Keratinocyte (primary cell): ENCODE measurements around the gene PARN. TPM values are rescaled to one million over a fixed set of nuclear protein-coding genes. Genes with fewer than 3 reads are reported as not detected.
A peak's percentile ranks its signal among the peaks of the same experiment; 100 is the strongest.
"Not testable (repeated sequence)": the region's sequence is repeated elsewhere in the genome, so short reads cannot be mapped to it uniquely, and the experiment has no call there.

Source experiments
- DNase-seq: peaks from one replicate; pipeline ENCODE4 v3.0.0-alpha.2; 2011; ENCODE audit warnings: low read depth, missing footprints, low spot score
- FAIRE-seq: peaks from 2 replicates; lab custom pipeline; 2011; peaks lifted over from hg19 to GRCh38; lab: Jason Lieb, UNC
- H2AFZ ChIP-seq: 2 replicates; pipeline ENCODE4 v1.6.0; 2012; ENCODE audit warnings: low read length, control low read depth, inconsistent platforms; ENCODE audit not compliant: control insufficient read depth
- H3K27ac ChIP-seq: 2 replicates; pipeline ENCODE4 v1.5.1; 2011; ENCODE audit warnings: low read length; ENCODE audit not compliant: control insufficient read depth, insufficient read depth
- H3K27me3 ChIP-seq: 3 replicates; pipeline ENCODE4 v1.6.0; 2011; ENCODE audit warnings: low read length; ENCODE audit not compliant: control insufficient read depth, insufficient read depth; ENCODE audit errors: extremely low read depth
- H3K36me3 ChIP-seq, 2 experiments: 2 replicates in 1 of 2; 3 replicates in 1 of 2; pipeline ENCODE4 v1.5.1; 2011; ENCODE audit warnings: low read length in 2 of 2, mild to moderate bottlenecking in 1 of 2; ENCODE audit not compliant: control insufficient read depth in 2 of 2, insufficient read depth in 2 of 2; ENCODE audit errors: extremely low read depth in 1 of 2
- H3K4me1 ChIP-seq: 3 replicates; pipeline ENCODE4 v1.5.1; 2011; ENCODE audit warnings: low read length; ENCODE audit not compliant: control insufficient read depth, insufficient read depth; ENCODE audit errors: extremely low read depth
- H3K4me2 ChIP-seq: 3 replicates; pipeline ENCODE4 v1.6.0; 2011; ENCODE audit warnings: low read depth, low read length; ENCODE audit not compliant: control insufficient read depth, insufficient read depth; ENCODE audit errors: extremely low read depth
- H3K4me3 ChIP-seq, 3 experiments: fragments of 200-600 bp in 1 of 3; sonication (generic) in 1 of 3; 2 replicates in 2 of 3; 3 replicates in 1 of 3; pipeline ENCODE4 v1.5.1; 2011 to 2016; ENCODE audit warnings: low read length in 3 of 3, mild to moderate bottlenecking in 3 of 3, control low read depth in 2 of 3, inconsistent platforms in 1 of 3, low read depth in 1 of 3, mixed read lengths in 1 of 3, mixed run types in 1 of 3, moderate library complexity in 1 of 3; ENCODE audit not compliant: control insufficient read depth in 2 of 3, insufficient read depth in 2 of 3; ENCODE audit errors: extremely low read depth in 1 of 3
- H3K79me2 ChIP-seq: 2 replicates; pipeline ENCODE4 v1.6.0; 2012; ENCODE audit warnings: low read length; ENCODE audit not compliant: control insufficient read depth, insufficient read depth
- H3K9ac ChIP-seq: 3 replicates; pipeline ENCODE4 v1.6.0; 2011; ENCODE audit warnings: low read length; ENCODE audit not compliant: control insufficient read depth, insufficient read depth; ENCODE audit errors: extremely low read depth
- H3K9me1 ChIP-seq: 3 replicates; pipeline ENCODE4 v1.6.0; 2011; ENCODE audit warnings: low read length; ENCODE audit not compliant: control insufficient read depth, insufficient read depth; ENCODE audit errors: extremely low read depth
- H3K9me3 ChIP-seq: 2 replicates; pipeline ENCODE4 v1.5.1; 2012; ENCODE audit warnings: low read depth, low read length; ENCODE audit not compliant: control insufficient read depth
- H4K20me1 ChIP-seq: 3 replicates; pipeline ENCODE4 v1.6.0; 2011; ENCODE audit warnings: low read length; ENCODE audit not compliant: control insufficient read depth, insufficient read depth; ENCODE audit errors: extremely low read depth
- EZH2 ChIP-seq: IDR thresholded peaks from one replicate; pipeline ENCODE4 v1.6.1; 2012; ENCODE audit warnings: inconsistent platforms, mild to moderate bottlenecking, low read length, moderate library complexity
- dilution Hi-C: fragments of 300-500 bp; cut with MboI; formaldehyde crosslinking; loops from one replicate; pipeline ENCODE4 v1.7.0; 2020; ENCODE audit warnings: low sequenced_read_pairs; ENCODE audit not compliant: extremely low pct_ligation_motif_present
- polyA plus RNA-seq, 5 experiments: library from polyadenylated mRNA; depleted of rRNA in 3 of 5; stranded (reverse) in 3 of 5; stranded (forward) in 1 of 5; unstranded in 1 of 5; fragments of >200 nt; gene quantifications; 1 replicate in 1 of 5; 2 replicates in 3 of 5; 3 replicates in 1 of 5; pipeline versions ENCODE4 v1.2.1 to v1.2.3, GENCODE V29; 2011 to 2012; ENCODE audit warnings: missing spikeins in 2 of 5, low read depth in 1 of 5, low replicate concordance in 1 of 5
- TF ChIP-seq, protein P1 (sequence below), 3 experiments: IDR thresholded peaks in 1 of 3; conservative IDR thresholded peaks in 1 of 3; optimal IDR thresholded peaks in 1 of 3; 2 replicates in 2 of 3; 3 replicates in 1 of 3; pipeline versions ENCODE3 to v1.5.1; 2011; ENCODE audit warnings: low read length in 3 of 3, mild to moderate bottlenecking in 3 of 3, moderate library complexity in 2 of 3, control low read depth in 1 of 3, inconsistent platforms in 1 of 3; ENCODE audit not compliant: insufficient read depth in 2 of 3; ENCODE audit errors: extremely low read depth in 1 of 3

Gene PARN
- polyA plus RNA-seq, 1 donor (not counting 4 experiments of a cell fraction or from before 2014, with no cell fraction given) = 40.8 TPM

DNA sequence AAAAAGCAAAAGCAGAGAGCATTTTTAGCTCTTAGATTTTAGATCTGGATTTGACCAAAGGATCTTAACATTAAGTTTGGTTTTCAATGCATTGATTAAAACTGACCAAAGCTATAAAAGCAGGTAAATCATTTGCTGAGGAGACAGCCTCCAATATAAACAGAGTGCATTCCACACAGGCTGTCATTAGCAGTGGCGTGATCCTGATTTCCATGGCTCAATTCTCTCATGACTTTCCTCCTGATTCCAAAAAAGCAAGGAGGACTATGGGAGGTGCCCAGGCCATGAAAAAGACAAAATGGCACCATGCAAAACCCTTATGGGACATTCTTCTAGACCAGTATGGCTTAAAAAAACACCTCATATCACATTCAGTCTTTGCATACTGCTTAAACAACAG is 53.5 kb downstream of the PARN start:
- H3K27me3 ChIP-seq = no peaks in the 10 kb centered on the region
- no peak overlapping the region for H3K27ac ChIP-seq
- no peak overlapping the region for H3K9ac ChIP-seq
- no peak overlapping the region for H2AFZ ChIP-seq
- no peaks in the 10 kb centered on the region for H3K4me1 ChIP-seq
- H3K79me2 ChIP-seq = no peaks in the 10 kb centered on the region
- H3K9me1 ChIP-seq = no peaks in the 10 kb centered on the region
- no peak overlapping the region for H3K4me3 ChIP-seq
- no peak for DNase-seq
- no peak for TF ChIP-seq EZH2
- TF ChIP-seq, protein P1, sequence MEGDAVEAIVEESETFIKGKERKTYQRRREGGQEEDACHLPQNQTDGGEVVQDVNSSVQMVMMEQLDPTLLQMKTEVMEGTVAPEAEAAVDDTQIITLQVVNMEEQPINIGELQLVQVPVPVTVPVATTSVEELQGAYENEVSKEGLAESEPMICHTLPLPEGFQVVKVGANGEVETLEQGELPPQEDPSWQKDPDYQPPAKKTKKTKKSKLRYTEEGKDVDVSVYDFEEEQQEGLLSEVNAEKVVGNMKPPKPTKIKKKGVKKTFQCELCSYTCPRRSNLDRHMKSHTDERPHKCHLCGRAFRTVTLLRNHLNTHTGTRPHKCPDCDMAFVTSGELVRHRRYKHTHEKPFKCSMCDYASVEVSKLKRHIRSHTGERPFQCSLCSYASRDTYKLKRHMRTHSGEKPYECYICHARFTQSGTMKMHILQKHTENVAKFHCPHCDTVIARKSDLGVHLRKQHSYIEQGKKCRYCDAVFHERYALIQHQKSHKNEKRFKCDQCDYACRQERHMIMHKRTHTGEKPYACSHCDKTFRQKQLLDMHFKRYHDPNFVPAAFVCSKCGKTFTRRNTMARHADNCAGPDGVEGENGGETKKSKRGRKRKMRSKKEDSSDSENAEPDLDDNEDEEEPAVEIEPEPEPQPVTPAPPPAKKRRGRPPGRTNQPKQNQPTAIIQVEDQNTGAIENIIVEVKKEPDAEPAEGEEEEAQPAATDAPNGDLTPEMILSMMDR (optimal IDR thresholded peaks at IDR 0.05 in 1 of 3, IDR thresholded peaks at IDR 0.05 in 1 of 3, conservative IDR thresholded peaks at IDR 0.05 in 1 of 3; ENCODE audit: extremely low read depth in 1 of 3, insufficient read depth in 2 of 3, low read length in 3 of 3) = no peak
- no peaks in the 10 kb centered on the region for H4K20me1 ChIP-seq
- peaks cover 12 to 14% of the 10 kb centered on the region in 2 experiments for H3K36me3 ChIP-seq
- H3K4me2 ChIP-seq = no peak overlapping the region
- no peaks in the 10 kb centered on the region for H3K9me3 ChIP-seq
- peak; percentile 9 for FAIRE-seq
- dilution Hi-C loops = no loop called here

- H3K4me1 ChIP-seq = no peaks in the 10 kb centered on the region
- H3K79me2 ChIP-seq = no peaks in the 10 kb centered on the region
- TF ChIP-seq, protein P1 (optimal IDR thresholded peaks at IDR 0.05 in 1 of 3, IDR thresholded peaks at IDR 0.05 in 1 of 3, conservative IDR thresholded peaks at IDR 0.05 in 1 of 3; ENCODE audit: extremely low read depth in 1 of 3, insufficient read depth in 2 of 3, low read length in 3 of 3) = no peak
- no peak for TF ChIP-seq EZH2
- dilution Hi-C loops = no loop called here
- no peak overlapping the region for H3K27ac ChIP-seq
- no peak overlapping the region for H3K4me3 ChIP-seq
- no peaks in the 10 kb centered on the region for H3K27me3 ChIP-seq
- no peak overlapping the region for H3K9ac ChIP-seq
- H3K9me3 ChIP-seq = no peaks in the 10 kb centered on the region
- no peak overlapping the region for H2AFZ ChIP-seq
- H4K20me1 ChIP-seq = no peaks in the 10 kb centered on the region
- FAIRE-seq = no peak
- no peak overlapping the region for H3K4me2 ChIP-seq
- no peaks in the 10 kb centered on the region for H3K9me1 ChIP-seq
- DNase-seq = no peak
- peaks cover 12% of the 10 kb centered on the region in 2 experiments for H3K36me3 ChIP-seq
Observed at GRCh38 chr16:14576069-14576468, 54.0 kb downstream of the PARN start.

GRCh38 chr16:14574698-14575415 is 55.2 kb downstream of the PARN start:
- H2AFZ ChIP-seq, H4K20me1 ChIP-seq, H3K9me1 ChIP-seq, H3K79me2 ChIP-seq, H3K4me1 ChIP-seq, H3K9ac ChIP-seq, H3K9me3 ChIP-seq, DNase-seq, dilution Hi-C loops, H3K4me3 ChIP-seq, H3K27me3 ChIP-seq, FAIRE-seq, H3K27ac ChIP-seq, H3K4me2 ChIP-seq: not testable (repeated sequence)
- H3K36me3 ChIP-seq = peaks cover 9 to 11% of the 10 kb centered on the region in 2 experiments
